NCI-H1436 (cell line): ENCODE results near the gene EIF3L.
A peak's percentile ranks its signal among the peaks of the same experiment; 100 is the strongest.

Experiments used
- DNase-seq: peaks from one replicate; lab custom pipeline; 2025; lab: John Stamatoyannopoulos, UW

Gene EIF3L

GRCh38 chr22:37926771-37927636 is 77.8 kb downstream of the EIF3L start:
- no peak for DNase-seq

- DNase-seq, result no peak
Observed at GRCh38 chr22:37927637-37927936, 78.4 kb downstream of the EIF3L start.

GRCh38 chr22:37929390-37929789 is 80.2 kb downstream of the EIF3L start:
- DNase-seq, result no peak

- DNase-seq, result no peak
Observed at GRCh38 chr22:37930270-37930951, 81.2 kb downstream of the EIF3L start.

- no peak for DNase-seq
Observed at GRCh38 chr22:37930952-37931440, 81.8 kb downstream of the EIF3L start.

- DNase-seq, result no peak
Observed at GRCh38 chr22:37931893-37932389, 82.7 kb downstream of the EIF3L start.

- no peak for DNase-seq
Observed at GRCh38 chr22:37932401-37932800, 83.2 kb downstream of the EIF3L start.

GRCh38 chr22:37932821-37933578 is 83.8 kb downstream of the EIF3L start:
- no peak for DNase-seq

- peak; percentile 41 for DNase-seq
Observed at GRCh38 chr22:37933711-37934376, 84.6 kb downstream of the EIF3L start.
